DND-41 (cell line): ENCODE results near the gene YPEL3.

Experiments used
- EZH2 ChIP-seq: IDR thresholded peaks from 3 replicates; pipeline ENCODE4 v1.6.1; 2012; ENCODE audit warnings: borderline replicate concordance, low read depth, mild to moderate bottlenecking, moderate library complexity, low read length, inconsistent platforms; ENCODE audit not compliant: severe bottlenecking
- TF ChIP-seq, protein P1 (sequence below): IDR thresholded peaks from 2 replicates; pipeline ENCODE4 v1.5.1; 2012; ENCODE audit warnings: borderline replicate concordance, low read length, moderate library complexity, mild to moderate bottlenecking; ENCODE audit not compliant: poor library complexity, severe bottlenecking; ENCODE audit errors: extremely low read depth

- TF ChIP-seq, protein P1, sequence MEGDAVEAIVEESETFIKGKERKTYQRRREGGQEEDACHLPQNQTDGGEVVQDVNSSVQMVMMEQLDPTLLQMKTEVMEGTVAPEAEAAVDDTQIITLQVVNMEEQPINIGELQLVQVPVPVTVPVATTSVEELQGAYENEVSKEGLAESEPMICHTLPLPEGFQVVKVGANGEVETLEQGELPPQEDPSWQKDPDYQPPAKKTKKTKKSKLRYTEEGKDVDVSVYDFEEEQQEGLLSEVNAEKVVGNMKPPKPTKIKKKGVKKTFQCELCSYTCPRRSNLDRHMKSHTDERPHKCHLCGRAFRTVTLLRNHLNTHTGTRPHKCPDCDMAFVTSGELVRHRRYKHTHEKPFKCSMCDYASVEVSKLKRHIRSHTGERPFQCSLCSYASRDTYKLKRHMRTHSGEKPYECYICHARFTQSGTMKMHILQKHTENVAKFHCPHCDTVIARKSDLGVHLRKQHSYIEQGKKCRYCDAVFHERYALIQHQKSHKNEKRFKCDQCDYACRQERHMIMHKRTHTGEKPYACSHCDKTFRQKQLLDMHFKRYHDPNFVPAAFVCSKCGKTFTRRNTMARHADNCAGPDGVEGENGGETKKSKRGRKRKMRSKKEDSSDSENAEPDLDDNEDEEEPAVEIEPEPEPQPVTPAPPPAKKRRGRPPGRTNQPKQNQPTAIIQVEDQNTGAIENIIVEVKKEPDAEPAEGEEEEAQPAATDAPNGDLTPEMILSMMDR = peak; percentile 40
- no peak for TF ChIP-seq EZH2
These were observed 46.8 kb upstream of the YPEL3 start for GRCh38 chr16:30142672-30143346.
